KMS-11 (cell line): Measurements from ENCODE around the gene IFNLR1.

ENCODE experiments used
- H2AFZ ChIP-seq: fragments of 200-600 bp; sonication (generic); 2 replicates; pipeline ENCODE4 v1.6.1; 2016; ENCODE audit warnings: antibody characterized with exemption, mixed run types, low read depth
- H3K27ac ChIP-seq: fragments of 200-600 bp; sonication (generic); 2 replicates; pipeline ENCODE4 v1.6.1; 2016; ENCODE audit warnings: mild to moderate bottlenecking, mixed run types
- H3K27me3 ChIP-seq: fragments of 200-600 bp; sonication (generic); 2 replicates; pipeline ENCODE4 v1.6.1; 2017; ENCODE audit warnings: mild to moderate bottlenecking, low read depth, mixed run types, moderate library complexity; ENCODE audit not compliant: insufficient read depth
- H3K36me3 ChIP-seq: fragments of 200-600 bp; sonication (generic); 2 replicates; pipeline ENCODE4 v1.6.1; 2017; ENCODE audit warnings: mild to moderate bottlenecking, mixed run types; ENCODE audit not compliant: insufficient read depth
- H3K4me1 ChIP-seq: fragments of 200-600 bp; sonication (generic); 2 replicates; pipeline ENCODE4 v1.6.1; 2016; ENCODE audit warnings: mild to moderate bottlenecking, low read depth, mixed run types; ENCODE audit not compliant: poor library complexity, severe bottlenecking
- H3K4me2 ChIP-seq: fragments of 200-600 bp; sonication (generic); 2 replicates; pipeline ENCODE4 v1.7.0; 2016; ENCODE audit warnings: mild to moderate bottlenecking, mixed run types
- H3K4me3 ChIP-seq: fragments of 200-600 bp; sonication (generic); IDR thresholded peaks from 2 replicates; pipeline ENCODE4 v1.6.1; 2017; ENCODE audit warnings: low read depth, low read length, mixed read lengths; ENCODE audit not compliant: insufficient read depth
- H3K79me2 ChIP-seq: fragments of 200-600 bp; sonication (generic); 2 replicates; pipeline ENCODE4 v1.6.1; 2016; ENCODE audit warnings: low read depth, mixed run types; ENCODE audit not compliant: insufficient read depth
- H3K9ac ChIP-seq: fragments of 200-600 bp; sonication (generic); 2 replicates; pipeline ENCODE4 v1.6.1; 2016; ENCODE audit warnings: mild to moderate bottlenecking, mixed run types
- H4K20me1 ChIP-seq: fragments of 200-600 bp; sonication (generic); 2 replicates; pipeline ENCODE4 v1.6.1; 2016; ENCODE audit warnings: mild to moderate bottlenecking, mixed run types; ENCODE audit not compliant: insufficient read depth
- TF ChIP-seq, protein P1 (sequence below): fragments of 200-600 bp; sonication (generic); conservative IDR thresholded peaks from 2 replicates; pipeline ENCODE4 v1.6.1; 2017; ENCODE audit warnings: low read depth, mild to moderate bottlenecking, antibody characterized with exemption, low read length, moderate library complexity, mixed read lengths

IFNLR1 gene

DNA sequence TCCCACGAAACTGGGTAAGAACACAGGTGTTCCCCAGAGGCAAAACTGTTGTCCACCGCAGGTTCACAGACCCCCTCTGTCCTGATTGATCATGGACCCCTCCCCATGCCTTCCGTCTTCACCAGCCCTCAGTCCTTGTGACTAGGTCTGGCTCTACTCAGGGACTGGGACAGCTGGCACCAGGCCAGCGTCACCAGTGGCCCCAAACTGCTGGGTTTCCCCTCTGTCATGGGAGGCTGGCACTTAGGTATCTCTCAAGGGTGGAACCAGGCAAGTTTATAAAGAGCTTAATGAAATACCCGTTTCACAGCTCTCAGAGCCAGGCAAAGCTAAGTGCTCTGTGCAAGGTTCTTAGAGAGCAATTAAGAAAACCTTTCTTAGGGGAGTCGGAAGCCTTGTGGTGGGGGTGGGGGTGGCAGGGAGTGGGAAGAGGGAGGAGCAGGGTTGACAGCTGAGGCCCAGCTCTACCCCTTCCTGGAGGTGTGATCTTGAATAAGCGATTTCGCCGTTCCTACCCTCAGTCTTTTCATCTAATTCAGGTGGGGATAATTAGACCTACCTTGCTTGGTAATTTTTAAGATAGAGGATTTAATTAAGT, 35.0 kb upstream of the IFNLR1 start:
- H3K36me3 ChIP-seq = no peaks in the 10 kb centered on the region
- TF ChIP-seq, protein P1, sequence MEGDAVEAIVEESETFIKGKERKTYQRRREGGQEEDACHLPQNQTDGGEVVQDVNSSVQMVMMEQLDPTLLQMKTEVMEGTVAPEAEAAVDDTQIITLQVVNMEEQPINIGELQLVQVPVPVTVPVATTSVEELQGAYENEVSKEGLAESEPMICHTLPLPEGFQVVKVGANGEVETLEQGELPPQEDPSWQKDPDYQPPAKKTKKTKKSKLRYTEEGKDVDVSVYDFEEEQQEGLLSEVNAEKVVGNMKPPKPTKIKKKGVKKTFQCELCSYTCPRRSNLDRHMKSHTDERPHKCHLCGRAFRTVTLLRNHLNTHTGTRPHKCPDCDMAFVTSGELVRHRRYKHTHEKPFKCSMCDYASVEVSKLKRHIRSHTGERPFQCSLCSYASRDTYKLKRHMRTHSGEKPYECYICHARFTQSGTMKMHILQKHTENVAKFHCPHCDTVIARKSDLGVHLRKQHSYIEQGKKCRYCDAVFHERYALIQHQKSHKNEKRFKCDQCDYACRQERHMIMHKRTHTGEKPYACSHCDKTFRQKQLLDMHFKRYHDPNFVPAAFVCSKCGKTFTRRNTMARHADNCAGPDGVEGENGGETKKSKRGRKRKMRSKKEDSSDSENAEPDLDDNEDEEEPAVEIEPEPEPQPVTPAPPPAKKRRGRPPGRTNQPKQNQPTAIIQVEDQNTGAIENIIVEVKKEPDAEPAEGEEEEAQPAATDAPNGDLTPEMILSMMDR = no peak
- H2AFZ ChIP-seq = no peak overlapping the region
- no peaks in the 10 kb centered on the region for H3K27me3 ChIP-seq
- no peaks in the 10 kb centered on the region for H3K79me2 ChIP-seq
- no peak overlapping the region for H3K4me3 ChIP-seq
- no peaks in the 10 kb centered on the region for H4K20me1 ChIP-seq
- H3K9ac ChIP-seq = no peak overlapping the region
- no peak overlapping the region for H3K4me2 ChIP-seq
- H3K27ac ChIP-seq = no peak overlapping the region
- no peaks in the 10 kb centered on the region for H3K4me1 ChIP-seq

DNA sequence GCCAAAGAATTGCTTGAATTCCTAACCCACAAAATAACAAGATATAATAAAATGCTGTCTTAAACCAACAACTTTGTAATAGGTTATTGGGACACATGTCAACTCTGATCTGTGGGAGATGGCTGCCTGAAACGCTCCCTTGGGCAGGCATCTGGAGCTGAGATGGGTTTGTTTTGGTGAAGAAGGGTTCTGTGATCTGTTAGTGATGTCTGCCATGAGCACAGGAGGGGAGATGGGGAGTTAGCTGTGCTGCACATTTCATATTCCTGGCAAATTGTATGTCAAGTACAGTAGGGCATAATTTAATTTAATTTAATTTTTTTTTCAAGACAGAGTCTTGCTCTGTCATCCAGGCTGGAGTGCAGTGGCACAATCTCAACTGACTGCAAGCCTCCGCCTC, 34.2 kb upstream of the IFNLR1 start:
- H2AFZ ChIP-seq = no peak overlapping the region
- H4K20me1 ChIP-seq = no peaks in the 10 kb centered on the region
- H3K9ac ChIP-seq = no peak overlapping the region
- no peaks in the 10 kb centered on the region for H3K27me3 ChIP-seq
- no peaks in the 10 kb centered on the region for H3K79me2 ChIP-seq
- no peak overlapping the region for H3K4me3 ChIP-seq
- no peaks in the 10 kb centered on the region for H3K4me1 ChIP-seq
- H3K27ac ChIP-seq = no peak overlapping the region
- no peaks in the 10 kb centered on the region for H3K36me3 ChIP-seq
- no peak overlapping the region for H3K4me2 ChIP-seq
- TF ChIP-seq, protein P1 = no peak

DNA sequence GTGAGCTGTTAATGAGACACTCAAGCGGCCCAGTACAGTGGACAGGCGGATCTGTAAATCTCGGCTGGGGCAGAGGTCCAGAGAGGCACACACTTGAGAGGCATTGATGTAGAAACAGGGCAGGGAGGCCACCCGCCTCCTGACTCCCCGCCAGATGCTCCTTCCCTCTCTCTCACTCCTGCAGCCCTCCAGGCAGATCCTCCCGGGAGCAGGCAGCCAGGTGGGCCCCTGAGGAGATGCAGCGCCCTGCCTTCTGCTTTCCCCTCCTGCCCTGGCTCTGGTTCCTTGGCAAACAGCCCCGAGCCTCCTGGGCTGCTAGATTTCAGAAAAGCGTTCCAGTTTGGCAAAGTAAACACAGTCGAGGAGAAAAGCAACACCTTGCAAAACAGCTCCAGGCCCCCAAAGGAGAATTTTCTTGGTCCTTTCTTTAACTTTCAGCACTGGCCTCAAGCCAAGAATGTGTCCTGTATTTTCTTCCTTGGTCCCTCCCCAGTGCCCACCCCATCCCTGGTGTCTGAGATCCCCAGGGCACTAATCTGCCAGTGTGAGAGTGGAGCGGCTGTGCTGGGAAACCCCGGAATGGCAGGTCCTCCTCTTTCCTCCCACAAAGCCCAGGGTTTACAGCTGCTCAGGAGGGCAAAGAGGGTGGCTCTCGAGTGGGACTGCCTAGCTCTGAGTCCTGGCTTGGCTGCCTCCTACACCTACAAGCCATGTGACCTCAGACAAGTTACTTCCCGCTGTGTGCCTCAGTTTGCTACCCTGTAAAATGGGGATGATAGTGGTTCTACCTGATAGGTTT, 29.4 kb upstream of the IFNLR1 start:
- Histone ChIP-seq H2AFZ (no peak overlapping the region), H3K4me2 (no peak overlapping the region), H3K27me3 (no peaks in the 10 kb centered on the region), H3K4me3 (no peak overlapping the region), H3K36me3 (no peaks in the 10 kb centered on the region), H3K27ac (no peak overlapping the region), H4K20me1 (no peaks in the 10 kb centered on the region), H3K9ac (no peak overlapping the region), H3K79me2 (no peaks in the 10 kb centered on the region), H3K4me1 (no peaks in the 10 kb centered on the region)
- TF ChIP-seq, protein P1 = no peak

DNA sequence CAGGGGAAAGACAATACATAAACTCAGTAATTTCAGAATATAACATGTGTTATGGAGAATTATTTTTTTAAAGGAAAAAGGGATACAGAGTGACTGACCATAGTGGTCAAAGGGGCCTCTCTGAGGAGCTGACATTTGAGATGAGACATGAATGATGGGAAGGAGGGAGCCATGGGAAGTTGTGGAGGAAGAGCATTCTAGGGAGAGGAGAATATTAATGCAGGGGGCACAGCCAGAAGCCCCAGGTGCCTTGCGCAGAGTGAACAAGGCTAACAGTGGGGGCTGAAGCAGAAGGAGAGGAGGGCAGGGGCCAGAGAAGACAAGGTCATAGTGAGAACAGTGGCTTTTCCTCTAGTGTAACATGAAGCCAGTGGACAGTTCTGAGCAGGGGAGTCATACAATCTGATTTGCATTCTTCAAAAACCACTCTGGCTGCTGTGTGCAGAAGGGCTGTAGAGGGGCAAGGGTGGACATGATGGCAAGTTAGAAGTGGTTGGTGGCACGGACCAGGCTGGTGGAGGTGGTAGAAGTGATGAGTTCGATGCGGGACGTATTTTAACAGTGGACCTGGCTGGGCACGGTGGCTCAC, 28.2 kb upstream of the IFNLR1 start:
- Histone ChIP-seq H3K79me2 (no peaks in the 10 kb centered on the region), H3K4me3 (no peak overlapping the region), H3K4me2 (no peak overlapping the region), H3K4me1 (no peaks in the 10 kb centered on the region), H3K27ac (no peak overlapping the region), H2AFZ (no peak overlapping the region), H4K20me1 (no peaks in the 10 kb centered on the region), H3K27me3 (no peaks in the 10 kb centered on the region), H3K36me3 (no peaks in the 10 kb centered on the region), H3K9ac (no peak overlapping the region)
- TF ChIP-seq, protein P1 = no peak
